ENCODE measurements around the gene UBE2Q2.

DNA sequence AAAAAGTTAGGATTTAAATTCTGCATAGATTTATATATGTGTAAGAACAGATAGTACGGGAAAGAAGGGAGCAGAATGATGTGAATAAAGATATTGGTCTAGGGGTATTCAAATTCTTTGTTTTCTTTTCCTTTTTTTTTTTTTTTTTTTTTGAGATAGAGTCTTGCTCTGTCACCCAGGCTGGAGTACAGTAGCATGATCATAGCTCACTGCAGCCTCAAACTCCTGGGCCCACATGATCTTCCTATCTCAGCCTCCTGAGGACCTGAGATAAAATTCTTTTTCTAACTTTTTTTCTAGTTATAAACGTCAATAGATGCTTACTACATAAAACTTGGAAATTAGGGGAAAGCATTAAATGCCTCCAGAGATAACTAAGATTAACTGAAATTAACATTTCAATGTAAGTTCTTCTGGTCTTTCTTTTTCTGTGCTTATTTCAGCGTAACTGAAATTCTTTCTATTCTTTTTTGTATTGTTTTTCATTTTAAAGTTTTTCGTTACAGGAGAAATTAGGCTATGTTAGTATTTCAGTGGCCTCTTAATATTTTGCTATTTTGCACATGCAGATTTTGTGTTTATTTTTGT lies 29.2 kb downstream of the UBE2Q2 start:
- no peak for TF ChIP-seq SUZ12 (IDR thresholded peaks at IDR 0.05)
- no peak for TF ChIP-seq NFRKB (IDR thresholded peaks at IDR 0.05)
- TF ChIP-seq, protein P1, sequence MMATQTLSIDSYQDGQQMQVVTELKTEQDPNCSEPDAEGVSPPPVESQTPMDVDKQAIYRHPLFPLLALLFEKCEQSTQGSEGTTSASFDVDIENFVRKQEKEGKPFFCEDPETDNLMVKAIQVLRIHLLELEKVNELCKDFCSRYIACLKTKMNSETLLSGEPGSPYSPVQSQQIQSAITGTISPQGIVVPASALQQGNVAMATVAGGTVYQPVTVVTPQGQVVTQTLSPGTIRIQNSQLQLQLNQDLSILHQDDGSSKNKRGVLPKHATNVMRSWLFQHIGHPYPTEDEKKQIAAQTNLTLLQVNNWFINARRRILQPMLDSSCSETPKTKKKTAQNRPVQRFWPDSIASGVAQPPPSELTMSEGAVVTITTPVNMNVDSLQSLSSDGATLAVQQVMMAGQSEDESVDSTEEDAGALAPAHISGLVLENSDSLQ (IDR thresholded peaks at IDR 0.05), result no peak
- TF ChIP-seq FOXM1 (IDR thresholded peaks at IDR 0.05; ENCODE audit: borderline replicate concordance), result no peak
